H1 (cell line): Measurements from ENCODE around the gene PDZD2. TPM values are rescaled to one million over a fixed set of nuclear protein-coding genes. Genes with fewer than 3 reads are reported as not detected.

Experiments used
- CTCF ChIA-PET: fragments of 300-600 bp; sonication (Branson Sonifier 250); formaldehyde crosslinking; loops from one replicate; lab custom pipeline; 2021; ENCODE audit not compliant: partially characterized antibody; lab: Charles Lee
- POLR2A ChIA-PET: fragments of 300-600 bp; sonication (Branson Sonifier 250); formaldehyde crosslinking; loops from one replicate; lab custom pipeline; 2021; ENCODE audit warnings: inconsistent platforms; ENCODE audit not compliant: partially characterized antibody; lab: Charles Lee
- DNase-seq, 2 experiments: peaks; one replicate each; pipeline versions ENCODE4 v3.0.0 to v3.0.0-alpha.2; 2010 to 2022; ENCODE audit warnings: low spot score in 2 of 2, low read depth in 1 of 2, mixed read lengths in 1 of 2
- FAIRE-seq: peaks from 2 replicates; lab custom pipeline; 2011; peaks lifted over from hg19 to GRCh38; lab: Jason Lieb, UNC
- H2AFZ ChIP-seq: 2 replicates; pipeline ENCODE4 v1.8.1; 2012; ENCODE audit warnings: low read length, inconsistent platforms
- H2AK5ac ChIP-seq: 2 replicates; pipeline ENCODE4 v1.6.1; 2013; ENCODE audit warnings: low read depth, low read length
- H2BK120ac ChIP-seq: replicated peaks from 2 replicates; pipeline ENCODE3; 2013; ENCODE audit warnings: low read depth, low read length, inconsistent platforms
- H2BK12ac ChIP-seq: 2 replicates; pipeline ENCODE4 v1.6.1; 2013; ENCODE audit warnings: low read depth, low read length
- H2BK15ac ChIP-seq: 2 replicates; pipeline ENCODE4 v1.6.1; 2013; ENCODE audit warnings: low read length
- H2BK20ac ChIP-seq: 2 replicates; pipeline ENCODE4 v1.6.1; 2013; ENCODE audit warnings: low read length
- H2BK5ac ChIP-seq: 2 replicates; pipeline ENCODE4 v1.6.1; 2013; ENCODE audit warnings: low read depth, low read length
- H3K14ac ChIP-seq: 2 replicates; pipeline ENCODE4 v1.6.1; 2013; ENCODE audit warnings: inconsistent platforms; ENCODE audit not compliant: insufficient read length
- H3K18ac ChIP-seq: 2 replicates; pipeline ENCODE4 v1.6.1; 2013; ENCODE audit warnings: low read length; ENCODE audit errors: extremely low read depth
- H3K23ac ChIP-seq: 2 replicates; pipeline ENCODE4 v1.6.1; 2013; ENCODE audit warnings: inconsistent platforms; ENCODE audit not compliant: insufficient read length
- H3K23me2 ChIP-seq: 2 replicates; pipeline ENCODE4 v1.6.1; 2013; ENCODE audit warnings: low read depth, low read length
- H3K27ac ChIP-seq: 2 replicates; pipeline ENCODE4 v1.6.1; 2011; ENCODE audit warnings: low read depth, low read length, inconsistent platforms
- H3K27me3 ChIP-seq, 4 experiments: replicated peaks in 1 of 4; 1 replicate in 1 of 4; 2 replicates in 3 of 4; pipeline versions ENCODE4 v1.6.1 to v1.8.1; 2011 to 2013; ENCODE audit warnings: low read length in 3 of 4, mild to moderate bottlenecking in 3 of 4, inconsistent platforms in 2 of 4, mixed read lengths in 2 of 4, moderate library complexity in 1 of 4; ENCODE audit not compliant: control insufficient read depth in 3 of 4, insufficient read depth in 3 of 4; ENCODE audit errors: extremely low read depth in 1 of 4
- H3K36me3 ChIP-seq, 4 experiments: 2 replicates each; pipeline versions ENCODE4 v1.6.1 to v1.8.1; 2011 to 2013; ENCODE audit warnings: mild to moderate bottlenecking in 4 of 4, low read length in 3 of 4, moderate library complexity in 2 of 4, control low read depth in 1 of 4, inconsistent platforms in 1 of 4; ENCODE audit not compliant: insufficient read depth in 4 of 4, control insufficient read depth in 2 of 4
- H3K4ac ChIP-seq: replicated peaks from 2 replicates; pipeline ENCODE3; 2013; ENCODE audit warnings: low read length, low read depth, mixed read lengths, inconsistent platforms; ENCODE audit not compliant: insufficient read length
- H3K4me1 ChIP-seq, 4 experiments: replicated peaks in 1 of 4; 1 replicate in 1 of 4; 2 replicates in 3 of 4; pipeline versions ENCODE4 v1.6.1 to v1.8.1; 2011 to 2013; ENCODE audit warnings: low read length in 3 of 4, inconsistent platforms in 2 of 4, mixed read lengths in 1 of 4; ENCODE audit not compliant: insufficient read depth in 4 of 4, control insufficient read depth in 3 of 4
- H3K4me2 ChIP-seq, 2 experiments: 2 replicates each; pipeline versions ENCODE4 v1.6.1 to v1.8.1; 2011 to 2013; ENCODE audit warnings: low read depth in 2 of 2, low read length in 2 of 2, control low read depth in 1 of 2, inconsistent platforms in 1 of 2, mild to moderate bottlenecking in 1 of 2; ENCODE audit not compliant: insufficient read depth in 1 of 2
- H3K4me3 ChIP-seq, 4 experiments: fragments of 200-600, 300-600 bp in 1 of 4; sonication (generic), shearing (Covaris generic), sonication (Bioruptor Twin) in 1 of 4; 2 replicates each; pipeline versions ENCODE4 v1.5.1 to v1.8.1; 2011 to 2016; ENCODE audit warnings: low read length in 4 of 4, low read depth in 3 of 4, control low read depth in 2 of 4, inconsistent platforms in 2 of 4, mild to moderate bottlenecking in 2 of 4, mixed read lengths in 1 of 4, moderate library complexity in 1 of 4; ENCODE audit not compliant: insufficient read depth in 2 of 4; ENCODE audit errors: extremely low read depth in 1 of 4
- H3K56ac ChIP-seq: replicated peaks from 2 replicates; pipeline ENCODE3; 2013; ENCODE audit warnings: low read depth, mild to moderate bottlenecking, mixed read lengths, low read length, inconsistent platforms; ENCODE audit not compliant: insufficient read length
- H3K79me1 ChIP-seq: 2 replicates; pipeline ENCODE4 v1.6.1; 2013; ENCODE audit warnings: low read depth, low read length, control low read depth
- H3K79me2 ChIP-seq, 2 experiments: 2 replicates each; pipeline versions ENCODE4 v1.6.1 to v1.8.1; 2012 to 2013; ENCODE audit warnings: low read length in 2 of 2, mild to moderate bottlenecking in 2 of 2, inconsistent platforms in 1 of 2; ENCODE audit not compliant: insufficient read depth in 2 of 2, control insufficient read depth in 1 of 2
- H3K9ac ChIP-seq, 4 experiments: replicated peaks in 1 of 4; 1 replicate in 1 of 4; 2 replicates in 3 of 4; pipeline versions ENCODE4 v1.6.1 to v1.8.1; 2011 to 2013; ENCODE audit warnings: low read depth in 3 of 4, low read length in 3 of 4, control low read depth in 2 of 4, mild to moderate bottlenecking in 2 of 4, moderate library complexity in 2 of 4, inconsistent platforms in 1 of 4; ENCODE audit errors: extremely low read depth in 1 of 4
- H3K9me3 ChIP-seq, 2 experiments: 2 replicates each; pipeline versions ENCODE4 v1.6.1 to v1.8.1; 2012 to 2013; ENCODE audit warnings: mild to moderate bottlenecking in 2 of 2, moderate library complexity in 2 of 2, control low read depth in 1 of 2, inconsistent platforms in 1 of 2, low read depth in 1 of 2, low read length in 1 of 2, mixed read lengths in 1 of 2; ENCODE audit not compliant: insufficient read depth in 2 of 2
- H4K20me1 ChIP-seq, 2 experiments: replicated peaks in 1 of 2; 2 replicates each; pipeline versions ENCODE3 to v1.8.1; 2011 to 2013; ENCODE audit warnings: inconsistent platforms in 2 of 2, low read length in 2 of 2, mild to moderate bottlenecking in 1 of 2; ENCODE audit not compliant: insufficient read depth in 2 of 2, control insufficient read depth in 1 of 2
- H4K5ac ChIP-seq: 2 replicates; pipeline ENCODE4 v1.6.1; 2013; ENCODE audit warnings: low read length, low read depth, mixed read lengths, inconsistent platforms; ENCODE audit not compliant: insufficient read length
- H4K8ac ChIP-seq: 2 replicates; pipeline ENCODE4 v1.8.0; 2013; ENCODE audit warnings: mild to moderate bottlenecking, moderate library complexity, low read length, inconsistent platforms; ENCODE audit not compliant: insufficient read depth; ENCODE audit errors: extremely low read depth
- H4K91ac ChIP-seq: replicated peaks from 2 replicates; pipeline ENCODE3; 2013; ENCODE audit warnings: low read length, mixed read lengths, inconsistent platforms; ENCODE audit not compliant: insufficient read length
- CTBP2 ChIP-seq: IDR thresholded peaks from 2 replicates; pipeline ENCODE4 v1.7.0; 2011; ENCODE audit warnings: borderline replicate concordance, mild to moderate bottlenecking, moderate library complexity, mixed read lengths, low read length; ENCODE audit not compliant: insufficient read depth, insufficient read length
- EZH2 ChIP-seq: fragments of 200-600 bp; sonication (generic); IDR thresholded peaks from 2 replicates; pipeline ENCODE4 v1.7.1; 2012; ENCODE audit warnings: low read depth, mild to moderate bottlenecking, moderate library complexity, low read length, inconsistent platforms; ENCODE audit not compliant: severe bottlenecking
- JUN ChIP-seq: IDR thresholded peaks from 2 replicates; pipeline ENCODE4 v1.6.1; 2011; ENCODE audit warnings: low read depth, mild to moderate bottlenecking, improper control_type of control experiment, low read length
- RFX5 ChIP-seq: IDR thresholded peaks from 2 replicates; pipeline ENCODE4 v1.6.1; 2011; ENCODE audit warnings: low read depth, low read length, improper control_type of control experiment, borderline replicate concordance
- RNF2 ChIP-seq: fragments of 200-900, 300-1000 bp; sonication (generic); IDR thresholded peaks from 2 replicates; pipeline ENCODE4 v1.7.1; 2016; ENCODE audit warnings: borderline replicate concordance, low read depth, mild to moderate bottlenecking, antibody characterized with exemption, low read length; ENCODE audit not compliant: poor library complexity, severe bottlenecking; ENCODE audit errors: missing control alignments
- RXRA ChIP-seq: IDR thresholded peaks from 2 replicates; pipeline ENCODE4 v1.6.1; 2011; ENCODE audit warnings: low read depth, mild to moderate bottlenecking, low read length, moderate library complexity; ENCODE audit not compliant: insufficient read depth
- SIN3A ChIP-seq, 2 experiments: IDR thresholded peaks in 1 of 2; conservative IDR thresholded peaks in 1 of 2; 2 replicates each; pipeline ENCODE4 v1.6.1; 2011 to 2012; ENCODE audit warnings: low read length in 2 of 2, improper control_type of control experiment in 1 of 2, low read depth in 1 of 2, mild to moderate bottlenecking in 1 of 2
- SP2 ChIP-seq: IDR thresholded peaks from 2 replicates; pipeline ENCODE4 v1.6.1; 2012; ENCODE audit warnings: mild to moderate bottlenecking, low read length, inconsistent platforms
- TAF1 ChIP-seq: IDR thresholded peaks from 2 replicates; pipeline ENCODE4 v1.6.1; 2011; ENCODE audit warnings: mild to moderate bottlenecking, low read depth, low read length
- TBP ChIP-seq: IDR thresholded peaks from 2 replicates; pipeline ENCODE4 v1.6.1; 2011; ENCODE audit warnings: low read depth, low read length, improper control_type of control experiment
- WGBS, 2 experiments: shearing (Covaris generic) in 1 of 2; methylation state at CpG; one replicate each; pipeline versions ENCODE4 v1.1.6 to v1.1.7; 2013 to 2015; ENCODE audit warnings: low lambda C conversion rate in 2 of 2, mixed read lengths in 2 of 2, inconsistent platforms in 1 of 2, low coverage in 1 of 2, missing lambda C conversion rate in 1 of 2; ENCODE audit not compliant: insufficient replicate concordance in 2 of 2, insufficient coverage in 1 of 2, insufficient read length in 1 of 2; ENCODE audit errors: extremely low coverage in 1 of 2, missing lambda C conversion rate in 1 of 2; 5-methylcytosine and 5-hydroxymethylcytosine counted together
- polyA plus RNA-seq, 7 experiments: library from polyadenylated mRNA; depleted of rRNA in 3 of 7; stranded (reverse) in 5 of 7; unstranded in 2 of 7; fragments of >200 nt in 5 of 7; fragments of 200-250 nt in 2 of 7; gene quantifications; 1 replicate in 5 of 7; 2 replicates in 1 of 7; 4 replicates in 1 of 7; pipeline versions ENCODE4 v1.2.1 to v1.2.3, GENCODE V29; 2011 to 2013; ENCODE audit warnings: missing spikeins in 2 of 7, mixed read lengths in 2 of 7
- total RNA-seq: library from RNA; stranded (reverse); fragmentation: NEBNext Ultra II Directional; extraction: Animal tissue kit (Norgen Biotek cat#: 25700); gene quantifications from 2 replicates; pipeline ENCODE4 v1.2.1, GENCODE V29; 2021
- TF ChIP-seq, protein P1 (sequence below), 3 experiments: IDR thresholded peaks; 1 replicate in 2 of 3; 2 replicates in 1 of 3; pipeline versions ENCODE4 v1.5.1 to v1.6.1; 2011; ENCODE audit warnings: low read length in 3 of 3, mild to moderate bottlenecking in 3 of 3, inconsistent platforms in 2 of 3, low read depth in 1 of 3, moderate library complexity in 1 of 3; ENCODE audit not compliant: insufficient read depth in 1 of 3; ENCODE audit errors: control extremely low read depth in 1 of 3

PDZD2 gene
- total and polyA plus RNA-seq, 2 of the 8 experiments (the other 6 are each of a cell fraction or from before 2014, with no cell fraction given) = 1.2 to 6.8 TPM

DNA sequence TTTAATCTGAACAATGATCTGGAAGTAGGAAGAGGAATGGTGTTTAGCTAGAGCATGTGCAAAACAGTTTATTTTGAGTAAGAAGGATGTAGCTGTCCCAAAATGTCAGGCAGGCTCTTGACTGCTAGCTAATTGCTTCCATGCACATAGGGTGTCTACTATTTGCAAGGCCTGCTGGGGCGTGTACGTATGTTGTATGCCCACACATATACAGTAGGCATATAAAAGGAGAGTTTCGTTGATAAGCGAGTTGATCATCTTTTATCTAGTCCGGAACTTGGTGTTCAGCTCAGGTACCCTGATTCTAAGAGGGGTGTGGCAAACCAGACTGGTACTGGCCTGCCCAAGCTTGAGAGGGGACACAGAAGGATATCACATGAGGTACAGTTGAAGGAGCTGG, 358.0 kb downstream of the PDZD2 start:
- Histone ChIP-seq H4K20me1 (no peaks in the 10 kb centered on the region), H2AK5ac (no peak overlapping the region), H4K5ac (no peak overlapping the region), H3K79me1 (no peaks in the 10 kb centered on the region; the same call in 1 of the 2 replicates), H3K4me1 (peaks cover 5 to 18% (median 14%) of the 10 kb centered on the region in 4 experiments), H3K27ac (no peak overlapping the region), H2BK12ac (no peak overlapping the region), H3K4me2 (no peak overlapping the region), H2BK20ac (no peak overlapping the region), H3K4ac (no peak overlapping the region), H2BK120ac (no peak overlapping the region), H3K23ac (no peak overlapping the region), H3K9ac (no peak overlapping the region), H4K8ac (no peak overlapping the region), H3K9me3 (no peaks in the 10 kb centered on the region), H3K4me3 (no peak overlapping the region), H3K18ac (no peak overlapping the region), H2AFZ (no peak overlapping the region), H4K91ac (no peak overlapping the region), H3K23me2 (no peaks in the 10 kb centered on the region), H3K36me3 (no peaks in the 10 kb centered on the region), H3K14ac (no peak overlapping the region), H2BK15ac (no peak overlapping the region), H3K27me3 (no peaks in the 10 kb centered on the region), H3K79me2 (no peaks in the 10 kb centered on the region), H3K56ac (no peak overlapping the region), H2BK5ac (no peak overlapping the region)
- POLR2A ChIA-PET = no interaction called here
- FAIRE-seq (no peak), DNase-seq (no peak)
- CTCF ChIA-PET = interaction anchor here (1.0 to 1.9 kb wide), 4 partner anchors 9 to 417 kb away, joined by 3 to 6 read pairs (median 4); no protein-coding TSS in a partner anchor
- WGBS, 2 experiments = 96% methylated on average over 5 of the region's 5 CpGs; no CpG with 5 or more reads in 1 of the 2 experiments
- TF ChIP-seq SIN3A (conservative IDR thresholded peaks at IDR 0.05 in 1 of 2, IDR thresholded peaks at IDR 0.05 in 1 of 2; ENCODE audit: low read depth in 1 of 2, low read length in 2 of 2) = no peak
- no peak for TF ChIP-seq RFX5
- TF ChIP-seq JUN = no peak
- TF ChIP-seq EZH2 = no peak
- no peak for TF ChIP-seq CTBP2
- TF ChIP-seq RNF2 = no peak
- no peak for TF ChIP-seq RXRA
- no peak for TF ChIP-seq TBP
- TF ChIP-seq, protein P1, sequence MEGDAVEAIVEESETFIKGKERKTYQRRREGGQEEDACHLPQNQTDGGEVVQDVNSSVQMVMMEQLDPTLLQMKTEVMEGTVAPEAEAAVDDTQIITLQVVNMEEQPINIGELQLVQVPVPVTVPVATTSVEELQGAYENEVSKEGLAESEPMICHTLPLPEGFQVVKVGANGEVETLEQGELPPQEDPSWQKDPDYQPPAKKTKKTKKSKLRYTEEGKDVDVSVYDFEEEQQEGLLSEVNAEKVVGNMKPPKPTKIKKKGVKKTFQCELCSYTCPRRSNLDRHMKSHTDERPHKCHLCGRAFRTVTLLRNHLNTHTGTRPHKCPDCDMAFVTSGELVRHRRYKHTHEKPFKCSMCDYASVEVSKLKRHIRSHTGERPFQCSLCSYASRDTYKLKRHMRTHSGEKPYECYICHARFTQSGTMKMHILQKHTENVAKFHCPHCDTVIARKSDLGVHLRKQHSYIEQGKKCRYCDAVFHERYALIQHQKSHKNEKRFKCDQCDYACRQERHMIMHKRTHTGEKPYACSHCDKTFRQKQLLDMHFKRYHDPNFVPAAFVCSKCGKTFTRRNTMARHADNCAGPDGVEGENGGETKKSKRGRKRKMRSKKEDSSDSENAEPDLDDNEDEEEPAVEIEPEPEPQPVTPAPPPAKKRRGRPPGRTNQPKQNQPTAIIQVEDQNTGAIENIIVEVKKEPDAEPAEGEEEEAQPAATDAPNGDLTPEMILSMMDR (IDR thresholded peaks at IDR 0.05; ENCODE audit: control extremely low read depth in 1 of 3, insufficient read depth in 1 of 3, low read depth in 1 of 3, low read length in 3 of 3) = no peak
- TF ChIP-seq TAF1 = no peak
- TF ChIP-seq SP2 = no peak
